Body of pancreas (tissue), 4 donors: Measurements from ENCODE around the gene FBLN2.

Source experiments
- POLR2A ChIP-seq, 3 donors: fragments of 450-650 bp; IDR thresholded peaks; one replicate each; pipeline ENCODE4 v1.6.1; 2016; ENCODE audit warnings: antibody characterized with exemption in 3 of 3, mild to moderate bottlenecking in 2 of 3
- TF ChIP-seq, protein P1 (sequence below), 7 experiments: fragments of 450-650 bp in 4 of 7; fragments of 200-600 bp in 3 of 7; sonication (generic) in 3 of 7; IDR thresholded peaks; one replicate each; pipeline ENCODE4 v1.5.1; 2016 to 2019; ENCODE audit warnings: antibody characterized with exemption in 7 of 7

DNA sequence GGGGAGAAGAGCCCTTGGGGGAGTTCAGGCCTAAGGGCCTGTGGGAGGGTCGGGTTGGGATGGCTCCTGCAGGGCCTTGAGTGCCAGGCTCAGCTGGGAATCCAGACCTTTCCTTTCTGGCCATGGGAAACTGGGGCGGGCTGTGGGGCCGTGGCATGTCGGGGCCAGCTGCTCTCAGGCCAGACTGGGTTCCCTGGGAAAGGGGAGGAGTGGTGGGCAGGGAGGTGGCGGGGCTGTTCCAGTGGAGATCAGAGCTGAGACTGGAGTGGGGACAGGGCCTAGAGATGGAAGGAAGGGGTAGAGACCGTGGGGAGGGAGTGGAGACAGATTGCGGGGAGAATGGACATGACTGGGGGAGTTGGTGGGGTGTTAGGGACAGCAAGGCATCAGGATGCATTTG is 20.3 kb downstream of the FBLN2 start:
- TF ChIP-seq, protein P1, sequence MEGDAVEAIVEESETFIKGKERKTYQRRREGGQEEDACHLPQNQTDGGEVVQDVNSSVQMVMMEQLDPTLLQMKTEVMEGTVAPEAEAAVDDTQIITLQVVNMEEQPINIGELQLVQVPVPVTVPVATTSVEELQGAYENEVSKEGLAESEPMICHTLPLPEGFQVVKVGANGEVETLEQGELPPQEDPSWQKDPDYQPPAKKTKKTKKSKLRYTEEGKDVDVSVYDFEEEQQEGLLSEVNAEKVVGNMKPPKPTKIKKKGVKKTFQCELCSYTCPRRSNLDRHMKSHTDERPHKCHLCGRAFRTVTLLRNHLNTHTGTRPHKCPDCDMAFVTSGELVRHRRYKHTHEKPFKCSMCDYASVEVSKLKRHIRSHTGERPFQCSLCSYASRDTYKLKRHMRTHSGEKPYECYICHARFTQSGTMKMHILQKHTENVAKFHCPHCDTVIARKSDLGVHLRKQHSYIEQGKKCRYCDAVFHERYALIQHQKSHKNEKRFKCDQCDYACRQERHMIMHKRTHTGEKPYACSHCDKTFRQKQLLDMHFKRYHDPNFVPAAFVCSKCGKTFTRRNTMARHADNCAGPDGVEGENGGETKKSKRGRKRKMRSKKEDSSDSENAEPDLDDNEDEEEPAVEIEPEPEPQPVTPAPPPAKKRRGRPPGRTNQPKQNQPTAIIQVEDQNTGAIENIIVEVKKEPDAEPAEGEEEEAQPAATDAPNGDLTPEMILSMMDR (IDR thresholded peaks at IDR 0.05), result no peak
- TF ChIP-seq POLR2A (IDR thresholded peaks at IDR 0.05), result no peak
